AG04449 (cell line): Measurements from ENCODE around the gene SLC37A1.

ENCODE experiments used
- CTCF ChIA-PET: fragments of 350-600 bp; formaldehyde crosslinking; extraction: SDS; loops from one replicate; lab custom pipeline; 2021; ENCODE audit warnings: antibody characterized with exemption; lab: Yijun Ruan, JAX
- POLR2A ChIA-PET: fragments of 400-600, 350-600 bp; formaldehyde crosslinking; extraction: SDS; loops from one replicate; lab custom pipeline; 2020; ENCODE audit warnings: antibody characterized with exemption, inconsistent platforms; lab: Yijun Ruan, JAX
- DNase-seq: peaks from one replicate; pipeline ENCODE4 v3.0.0-alpha.2; 2010; ENCODE audit warnings: low read depth, low spot score
- H3K4me3 ChIP-seq: 2 replicates; pipeline ENCODE4 v1.5.1; 2011; ENCODE audit warnings: low read depth, mild to moderate bottlenecking, control low read depth, low read length
- TF ChIP-seq, protein P1 (sequence below): IDR thresholded peaks from one replicate; pipeline ENCODE4 v1.5.1; 2011; ENCODE audit warnings: mild to moderate bottlenecking, moderate library complexity, low read length, control low read depth, inconsistent platforms; ENCODE audit not compliant: insufficient read depth; ENCODE audit errors: missing control alignments

SLC37A1 gene

DNA sequence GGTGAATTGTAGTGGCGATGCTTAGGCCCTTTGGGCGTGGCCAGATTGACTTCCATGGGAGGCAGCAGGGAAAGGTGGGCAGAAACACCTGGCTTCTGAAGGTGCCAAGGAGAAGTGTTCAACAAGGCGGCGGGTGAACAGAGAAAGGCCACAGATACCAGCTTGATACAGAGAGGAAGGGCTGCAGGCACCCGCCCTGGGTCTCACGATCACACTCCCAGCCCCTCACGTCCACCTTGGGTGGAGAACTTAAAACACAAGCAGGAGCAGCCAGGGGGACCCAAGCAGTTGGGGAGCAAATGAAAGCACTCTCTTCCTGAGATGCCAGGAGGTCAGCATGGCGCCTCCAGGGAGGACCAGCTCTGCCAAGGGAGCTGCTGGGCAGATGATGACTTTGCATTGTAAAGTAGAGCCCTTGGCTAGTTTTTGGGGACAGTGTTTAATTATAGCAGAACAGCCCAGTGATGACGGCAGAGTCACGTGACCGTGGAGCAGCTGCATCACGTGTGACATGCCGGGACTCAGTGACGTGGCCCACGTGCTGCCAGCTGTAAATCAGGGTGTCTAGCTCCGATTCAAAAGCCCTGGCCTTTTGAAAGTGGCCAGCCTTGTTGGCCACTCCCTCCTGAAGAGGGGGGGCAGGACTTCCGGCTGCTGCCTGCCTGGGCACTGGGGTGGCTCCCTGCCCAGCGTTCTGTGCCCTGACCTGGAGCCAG, 19.0 kb downstream of the SLC37A1 start:
- CTCF ChIA-PET: no interaction called here
- TF ChIP-seq, protein P1, sequence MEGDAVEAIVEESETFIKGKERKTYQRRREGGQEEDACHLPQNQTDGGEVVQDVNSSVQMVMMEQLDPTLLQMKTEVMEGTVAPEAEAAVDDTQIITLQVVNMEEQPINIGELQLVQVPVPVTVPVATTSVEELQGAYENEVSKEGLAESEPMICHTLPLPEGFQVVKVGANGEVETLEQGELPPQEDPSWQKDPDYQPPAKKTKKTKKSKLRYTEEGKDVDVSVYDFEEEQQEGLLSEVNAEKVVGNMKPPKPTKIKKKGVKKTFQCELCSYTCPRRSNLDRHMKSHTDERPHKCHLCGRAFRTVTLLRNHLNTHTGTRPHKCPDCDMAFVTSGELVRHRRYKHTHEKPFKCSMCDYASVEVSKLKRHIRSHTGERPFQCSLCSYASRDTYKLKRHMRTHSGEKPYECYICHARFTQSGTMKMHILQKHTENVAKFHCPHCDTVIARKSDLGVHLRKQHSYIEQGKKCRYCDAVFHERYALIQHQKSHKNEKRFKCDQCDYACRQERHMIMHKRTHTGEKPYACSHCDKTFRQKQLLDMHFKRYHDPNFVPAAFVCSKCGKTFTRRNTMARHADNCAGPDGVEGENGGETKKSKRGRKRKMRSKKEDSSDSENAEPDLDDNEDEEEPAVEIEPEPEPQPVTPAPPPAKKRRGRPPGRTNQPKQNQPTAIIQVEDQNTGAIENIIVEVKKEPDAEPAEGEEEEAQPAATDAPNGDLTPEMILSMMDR: no peak
- POLR2A ChIA-PET: no interaction called here
- no peak overlapping the region for H3K4me3 ChIP-seq
- DNase-seq: no peak

DNA sequence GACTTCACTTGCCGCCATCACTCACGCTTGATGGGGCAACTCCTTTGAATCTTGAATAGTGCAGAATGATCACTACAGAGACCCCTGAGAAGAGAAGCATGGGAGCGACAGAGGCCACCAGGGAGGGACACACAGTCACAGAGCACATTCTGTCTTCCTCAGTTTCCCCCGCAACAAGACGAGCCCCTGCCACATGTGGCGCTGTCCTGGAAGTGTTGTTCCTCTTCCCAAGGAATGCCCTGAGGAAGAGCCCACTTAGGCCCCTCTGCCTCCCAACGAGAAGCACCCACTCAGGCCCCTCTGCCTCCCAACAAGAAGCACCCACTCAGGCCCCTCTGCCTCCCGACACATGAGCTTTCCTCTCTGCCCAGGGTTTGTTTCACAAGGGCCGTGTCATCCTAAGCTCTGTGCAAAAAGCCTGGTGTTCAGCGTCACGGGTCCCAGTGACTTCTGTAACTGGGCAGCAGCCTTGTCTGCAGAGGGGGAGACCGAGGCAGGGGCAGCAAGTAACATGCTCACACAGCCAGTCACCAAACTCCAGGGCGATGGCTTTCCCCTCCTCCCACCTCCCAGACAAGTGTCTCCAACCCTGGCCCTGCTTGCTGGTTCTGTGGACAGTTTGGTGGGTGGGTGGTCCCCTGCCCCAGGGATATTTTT, 19.8 kb downstream of the SLC37A1 start:
- CTCF ChIA-PET: interaction anchor here (0.7 kb wide), 1 partner anchor 193 kb away, joined by 3 read pairs; no protein-coding TSS in a partner anchor
- POLR2A ChIA-PET: no interaction called here
- TF ChIP-seq, protein P1: no peak
- no peak overlapping the region for H3K4me3 ChIP-seq
- DNase-seq: no peak

DNA sequence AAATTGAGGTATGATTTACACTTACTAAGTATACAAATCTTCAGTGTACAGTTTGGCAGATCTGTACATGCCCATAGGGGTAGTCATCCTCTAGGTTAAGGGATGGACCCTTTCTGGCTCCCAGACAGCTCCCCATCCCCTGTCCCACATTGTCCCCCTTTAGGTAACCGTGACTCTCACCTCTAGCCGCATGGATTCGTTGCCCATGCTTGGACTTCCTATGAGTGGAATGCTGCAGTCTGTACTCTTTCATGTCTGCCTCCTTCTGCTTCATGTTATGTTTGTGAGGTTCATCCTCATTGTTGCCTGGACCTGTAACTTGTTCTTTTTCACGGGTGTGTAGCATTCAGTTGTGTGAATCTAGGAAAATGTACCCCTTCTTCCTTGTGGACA, 20.3 kb downstream of the SLC37A1 start:
- no peak for DNase-seq
- POLR2A ChIA-PET: no interaction called here
- CTCF ChIA-PET: interaction anchor here (0.7 kb wide), 1 partner anchor 193 kb away, joined by 3 read pairs; no protein-coding TSS in a partner anchor
- no peak overlapping the region for H3K4me3 ChIP-seq
- TF ChIP-seq, protein P1: no peak

DNA sequence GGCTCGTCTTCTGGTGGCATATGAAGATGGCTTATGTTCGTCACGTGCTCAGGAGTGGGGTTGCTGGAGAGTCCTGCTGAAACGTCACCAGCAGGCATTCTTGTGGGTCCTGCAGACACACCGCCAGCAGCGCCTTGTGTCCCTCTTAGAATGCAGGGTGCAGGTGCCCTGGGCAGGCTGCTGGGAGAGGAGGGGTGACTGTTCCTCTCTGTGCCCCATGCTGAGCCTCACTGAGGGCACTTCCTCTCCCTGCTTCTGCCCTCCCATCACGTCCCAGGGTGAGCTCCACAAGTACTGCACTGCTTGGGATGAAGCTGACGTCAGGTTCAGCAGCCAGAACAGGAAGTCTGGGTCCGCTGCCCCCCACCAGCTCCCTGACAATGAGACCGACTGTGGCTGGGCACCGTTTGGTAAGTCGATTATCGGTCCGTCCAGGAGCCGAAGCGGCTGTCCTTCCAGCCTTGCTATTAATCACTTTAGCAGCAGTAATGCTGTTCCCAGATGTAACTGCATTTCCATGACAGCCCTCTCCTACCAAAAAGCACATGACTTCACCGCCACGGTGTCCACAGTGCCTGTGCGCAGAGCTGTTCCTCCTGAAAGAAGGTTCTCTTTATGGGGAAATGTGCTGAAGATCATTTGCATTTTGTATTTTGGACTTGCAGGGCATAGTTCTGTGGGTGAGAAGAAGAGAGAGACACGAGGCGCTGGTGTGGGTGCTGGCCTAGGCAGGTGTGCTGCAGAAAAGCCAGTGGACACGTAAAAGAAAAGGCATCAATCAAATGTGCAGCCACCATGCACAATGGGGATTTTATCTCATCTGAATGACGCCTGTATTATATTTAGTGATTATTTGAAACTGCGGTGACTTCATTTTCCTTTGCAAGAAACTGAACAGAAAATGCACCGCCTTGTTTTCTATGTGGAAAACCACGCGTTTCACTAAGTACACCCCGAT, 21.0 kb downstream of the SLC37A1 start:
- H3K4me3 ChIP-seq: no peak overlapping the region
- CTCF ChIA-PET: interaction anchor here (0.7 kb wide), 1 partner anchor 194 kb away, joined by 3 read pairs; no protein-coding TSS in a partner anchor
- TF ChIP-seq, protein P1: no peak
- POLR2A ChIA-PET: no interaction called here
- no peak for DNase-seq

DNA sequence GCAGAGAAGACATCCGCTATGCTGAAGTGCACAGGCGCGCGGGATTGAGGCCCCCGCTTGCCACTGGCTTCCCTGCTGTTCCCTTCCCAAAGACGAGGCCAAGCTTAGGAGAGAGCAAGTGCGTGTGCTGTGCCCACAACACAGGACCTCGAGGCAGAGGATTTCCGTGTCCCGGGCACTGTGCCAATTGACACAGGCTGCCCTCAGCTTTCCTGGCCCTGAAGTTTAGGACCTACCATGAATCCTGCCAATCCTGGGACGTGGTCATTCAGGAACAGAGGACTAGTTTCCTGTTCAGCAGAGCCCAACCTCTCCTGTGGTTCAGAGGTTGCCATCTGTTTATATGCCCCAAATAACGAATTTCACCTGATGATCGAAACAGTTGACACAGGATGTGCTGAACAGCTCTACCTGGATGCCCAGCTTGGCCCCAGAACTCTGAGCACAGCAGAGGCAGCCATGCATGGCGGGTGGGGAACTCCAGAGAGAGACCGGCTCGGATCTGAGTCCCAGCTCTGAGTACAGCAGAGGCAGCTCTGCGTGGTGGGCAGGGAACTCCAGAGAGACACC, 22.0 kb downstream of the SLC37A1 start:
- H3K4me3 ChIP-seq: no peak overlapping the region
- ChIA-PET POLR2A (no interaction called here), CTCF (no interaction called here)
- DNase-seq: no peak
- TF ChIP-seq, protein P1: no peak
